Muscle of leg (tissue), 11 donors: ENCODE data around the gene ALG8. TPM values are rescaled to one million over a fixed set of nuclear protein-coding genes. Genes with fewer than 3 reads are reported as not detected.
A peak's percentile ranks its signal among the peaks of the same experiment; 100 is the strongest.
"Not testable (repeated sequence)": the region's sequence is repeated elsewhere in the genome, so short reads cannot be mapped to it uniquely, and the experiment has no call there.

Experiments used
- DNase-seq: peaks from one replicate; pipeline ENCODE4 v3.0.0; 2013
- H3K27ac ChIP-seq: one replicate; pipeline ENCODE4 v1.5.1; 2013; ENCODE audit warnings: mild to moderate bottlenecking, low read length, control low read depth
- H3K27me3 ChIP-seq: one replicate; pipeline ENCODE4 v1.6.1; 2013; ENCODE audit warnings: low read length; ENCODE audit not compliant: control insufficient read depth, insufficient read depth
- H3K36me3 ChIP-seq: one replicate; pipeline ENCODE4 v1.6.1; 2013; ENCODE audit warnings: low read length; ENCODE audit not compliant: control insufficient read depth, insufficient read depth
- H3K4me1 ChIP-seq: one replicate; pipeline ENCODE4 v1.6.1; 2013; ENCODE audit warnings: low read length; ENCODE audit not compliant: control insufficient read depth, insufficient read depth
- H3K4me3 ChIP-seq: one replicate; pipeline ENCODE4 v1.5.1; 2013; ENCODE audit warnings: low read length, control low read depth
- H3K9me3 ChIP-seq: replicated peaks from 2 replicates; pipeline ENCODE4 v1.6.1; 2013; ENCODE audit warnings: low read depth, low read length; ENCODE audit not compliant: control insufficient read depth
- WGBS: methylation state at CpG from one replicate; pipeline ENCODE4 v1.1.5; 2013; ENCODE audit warnings: missing lambda C conversion rate; ENCODE audit not compliant: insufficient coverage; 5-methylcytosine and 5-hydroxymethylcytosine counted together
- polyA plus RNA-seq, 8 donors: library from polyadenylated mRNA; unstranded; fragments of 120-200 nt; gene quantifications; one replicate each; pipeline versions ENCODE4 v1.2.1 to v1.2.3, GENCODE V29; 2013; ENCODE audit warnings: inconsistent platforms in 1 of 8, low replicate concordance in 1 of 8; ENCODE audit not compliant: insufficient read length in 8 of 8, insufficient read depth in 1 of 8
- total RNA-seq: library from RNA; stranded (reverse); fragments of 120-200 nt; gene quantifications from one replicate; pipeline ENCODE4 v1.2.4, GENCODE V29; 2013

Gene ALG8
- total and polyA plus RNA-seq, 9 donors, result 21.1 to 30.7 (median 26.0) TPM

- H3K4me1 ChIP-seq, result peaks cover 13% of the 10 kb centered on the region
- H3K27ac ChIP-seq, result no peak overlapping the region
- no peaks in the 10 kb centered on the region for H3K27me3 ChIP-seq
- H3K4me3 ChIP-seq, result no peak overlapping the region
- DNase-seq, result no peak
- no peaks in the 10 kb centered on the region for H3K9me3 ChIP-seq
- no peaks in the 10 kb centered on the region for H3K36me3 ChIP-seq
- 74% methylated on average over 3 of the region's 4 CpGs for WGBS
Measured at GRCh38 chr11:78083021-78083420, 56.4 kb downstream of the ALG8 start.

- Histone ChIP-seq H3K27ac (no peak overlapping the region), H3K4me1 (peaks cover 17% of the 10 kb centered on the region), H3K4me3 (no peak overlapping the region), H3K27me3 (no peaks in the 10 kb centered on the region), H3K9me3 (no peaks in the 10 kb centered on the region), H3K36me3 (peaks cover 4% of the 10 kb centered on the region)
- no peak for DNase-seq
- 81% methylated on average over 8 of the region's 8 CpGs for WGBS
Measured at GRCh38 chr11:78082146-78082545, 57.3 kb downstream of the ALG8 start.

- Histone ChIP-seq H3K4me3 (no peak overlapping the region), H3K27ac (no peak overlapping the region)
- WGBS, result 87% methylated on average over 6 of the region's 6 CpGs
Measured at GRCh38 chr11:78081583-78081982, 57.8 kb downstream of the ALG8 start.

GRCh38 chr11:78080818-78081495 lies 58.5 kb downstream of the ALG8 start:
- Histone ChIP-seq H3K27me3 (no peaks in the 10 kb centered on the region), H3K9me3 (no peaks in the 10 kb centered on the region), H3K4me3 (no peak overlapping the region), H3K36me3 (peaks cover 4% of the 10 kb centered on the region), H3K4me1 (peaks cover 20% of the 10 kb centered on the region), H3K27ac (no peak overlapping the region)
- WGBS, result 85% methylated on average over 11 of the region's 11 CpGs
- no peak for DNase-seq

More at GRCh38 chr11:78081583-78081982, 57.8 kb downstream of the ALG8 start:
- no peak for DNase-seq
- Histone ChIP-seq H3K27me3 (no peaks in the 10 kb centered on the region), H3K9me3 (no peaks in the 10 kb centered on the region), H3K36me3 (peaks cover 4% of the 10 kb centered on the region), H3K4me1 (peaks cover 20% of the 10 kb centered on the region)

- H3K4me3 ChIP-seq, result peak overlapping the region; percentile 98
- no peak for DNase-seq
- H3K36me3 ChIP-seq, result peaks cover 4% of the 10 kb centered on the region
- 76% methylated on average over 13 of the region's 23 CpGs for WGBS
- no peaks in the 10 kb centered on the region for H3K27me3 ChIP-seq
- H3K4me1 ChIP-seq, result peaks cover 20% of the 10 kb centered on the region
- H3K27ac ChIP-seq, result peak overlapping the region; percentile 90
- H3K9me3 ChIP-seq, result no peaks in the 10 kb centered on the region
Measured at GRCh38 chr11:78080084-78080817, 59.2 kb downstream of the ALG8 start.

- peaks cover 20% of the 10 kb centered on the region for H3K4me1 ChIP-seq
- peak; percentile 93 for DNase-seq
- no peaks in the 10 kb centered on the region for H3K27me3 ChIP-seq
- H3K27ac ChIP-seq, result peak within 1 kb of the TSS; percentile 90
- H3K9me3 ChIP-seq, result no peaks in the 10 kb centered on the region
- peaks cover 4% of the 10 kb centered on the region for H3K36me3 ChIP-seq
- H3K4me3 ChIP-seq, result peak within 1 kb of the TSS; percentile 98
- WGBS, result under 1% methylated on average over 57 of the region's 68 CpGs
Measured at GRCh38 chr11:78079232-78080083, 60.0 kb downstream of the ALG8 start, which contains the start of gene NDUFC2. Gene NDUFC2, minus strand, starts transcription at chr11:78079862. Its CDS starts 118 bp downstream, at chr11:78079744.

- 40% methylated on average over 10 of the region's 21 CpGs for WGBS
- peak overlapping the region; percentile 90 for H3K27ac ChIP-seq
- H3K4me3 ChIP-seq, result peak overlapping the region; percentile 98
- H3K4me1 ChIP-seq, result peaks cover 20% of the 10 kb centered on the region
- H3K36me3 ChIP-seq, result peaks cover 4% of the 10 kb centered on the region
- H3K27me3 ChIP-seq, result no peaks in the 10 kb centered on the region
- DNase-seq, result no peak
- H3K9me3 ChIP-seq, result no peaks in the 10 kb centered on the region
Measured at GRCh38 chr11:78078218-78079167, 60.9 kb downstream of the ALG8 start.

- H3K27ac ChIP-seq, H3K4me3 ChIP-seq, DNase-seq, H3K9me3 ChIP-seq, H3K27me3 ChIP-seq, H3K36me3 ChIP-seq: not testable (repeated sequence)
- H3K4me1 ChIP-seq, result peaks cover 20% of the 10 kb centered on the region
- WGBS, result 86% methylated on average over 4 of the region's 4 CpGs
Measured at GRCh38 chr11:78077592-78077991, 61.8 kb downstream of the ALG8 start.

GRCh38 chr11:78076733-78077403 lies 62.6 kb downstream of the ALG8 start:
- Histone ChIP-seq H3K9me3 (no peaks in the 10 kb centered on the region), H3K4me3 (no peak overlapping the region), H3K36me3 (peaks cover 11% of the 10 kb centered on the region), H3K4me1 (peaks cover 20% of the 10 kb centered on the region), H3K27ac (no peak overlapping the region), H3K27me3 (no peaks in the 10 kb centered on the region)
- 65% methylated on average over 3 of the region's 6 CpGs for WGBS
- DNase-seq, result no peak
